ENCODE measurements around the gene ZBTB20.
A peak's percentile ranks its signal among the peaks of the same experiment; 100 is the strongest.

The ZBTB20 gene

DNA sequence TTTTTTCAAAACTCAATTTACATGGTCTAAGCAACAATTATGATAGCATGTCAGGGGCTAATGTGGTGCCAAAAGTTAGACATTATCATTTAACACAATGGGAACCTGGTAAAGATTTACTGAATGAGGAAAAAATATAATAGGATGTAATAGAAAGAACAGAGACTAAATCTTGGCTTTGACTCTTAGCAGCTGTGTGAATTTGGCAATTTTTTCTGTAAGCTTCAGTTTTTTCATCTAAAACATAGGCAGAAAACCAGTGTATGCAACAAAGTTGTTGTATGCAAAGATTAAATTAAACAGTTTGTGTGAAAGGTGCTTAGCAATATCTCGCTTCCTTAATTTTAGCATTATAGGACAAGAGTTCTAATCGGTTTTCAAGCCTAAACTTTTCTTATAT lies 57.6 kb downstream of the ZBTB20 start:
- DNase-seq (ENCODE audit: low read depth, low spot score), result no peak

DNA sequence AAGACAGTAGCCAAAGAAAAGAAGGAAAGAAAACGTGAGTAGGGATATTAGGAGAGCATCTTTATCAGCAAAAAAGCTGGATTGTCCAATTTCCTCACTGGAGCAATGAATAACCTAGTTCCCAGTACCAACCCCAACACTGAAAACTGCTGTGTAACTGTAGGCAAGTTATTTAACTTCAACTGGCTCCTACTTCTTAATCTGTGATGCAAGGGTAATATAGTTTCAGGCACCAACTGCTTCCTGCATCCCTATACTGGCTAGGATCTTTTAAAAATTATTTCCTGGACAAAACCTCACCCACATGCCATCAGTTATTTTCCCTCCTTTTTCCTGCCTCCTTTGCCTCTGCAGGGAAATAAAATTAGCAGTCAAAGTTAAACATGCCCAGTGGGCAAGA lies 59.6 kb downstream of the ZBTB20 start:
- no peak for DNase-seq (ENCODE audit: low read depth, low spot score)

DNA sequence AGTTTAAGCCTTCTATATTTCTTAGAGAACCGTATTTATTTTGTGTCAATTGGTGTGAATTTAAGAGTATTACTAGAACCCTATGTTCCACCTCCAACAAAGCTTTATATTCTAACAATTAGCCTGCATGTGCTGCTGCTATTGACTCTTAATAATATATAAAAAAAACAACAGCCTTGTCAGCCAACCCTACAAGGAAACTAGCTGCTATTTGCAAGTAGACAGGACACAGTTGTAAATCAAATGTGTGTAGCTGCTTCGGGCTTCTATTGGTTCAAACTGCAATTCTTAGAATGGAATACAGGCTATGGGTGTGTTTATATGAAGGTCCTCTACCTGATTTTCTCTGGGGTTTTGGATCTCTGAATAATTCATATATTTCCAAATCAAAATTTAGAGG lies 60.7 kb downstream of the ZBTB20 start:
- DNase-seq (ENCODE audit: low read depth, low spot score), result no peak

DNA sequence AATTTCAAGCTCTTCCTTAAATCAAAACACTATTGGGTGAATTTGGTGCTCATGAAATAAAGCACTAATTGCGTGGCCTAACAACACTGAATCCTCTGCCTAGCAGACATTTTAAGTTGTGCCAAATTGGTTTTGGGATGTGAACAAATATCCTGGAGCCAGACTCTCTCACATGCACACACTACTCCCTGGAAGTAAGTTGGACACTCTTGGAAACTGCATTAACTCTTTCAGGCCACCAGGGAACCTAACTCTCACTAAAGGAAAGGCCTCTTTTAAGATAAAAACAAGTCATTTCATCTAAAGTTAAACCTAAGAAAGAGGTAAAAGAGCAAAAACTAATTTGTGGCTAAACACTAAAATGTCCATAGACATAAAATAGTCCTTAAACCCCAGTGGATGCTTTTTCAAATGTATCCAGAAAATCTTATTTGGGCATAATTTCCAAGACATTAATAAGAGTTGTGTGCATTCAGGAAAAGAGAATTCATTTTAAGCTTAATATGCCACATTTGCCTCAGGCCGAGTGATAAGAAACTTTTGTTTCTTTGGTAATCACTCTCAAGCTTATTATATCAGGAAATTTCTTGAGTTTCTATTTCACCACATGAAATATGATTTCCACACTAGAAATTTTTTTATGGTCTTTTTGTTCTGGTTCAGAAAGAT lies 61.8 kb downstream of the ZBTB20 start:
- DNase-seq (ENCODE audit: low read depth, low spot score), result no peak

DNA sequence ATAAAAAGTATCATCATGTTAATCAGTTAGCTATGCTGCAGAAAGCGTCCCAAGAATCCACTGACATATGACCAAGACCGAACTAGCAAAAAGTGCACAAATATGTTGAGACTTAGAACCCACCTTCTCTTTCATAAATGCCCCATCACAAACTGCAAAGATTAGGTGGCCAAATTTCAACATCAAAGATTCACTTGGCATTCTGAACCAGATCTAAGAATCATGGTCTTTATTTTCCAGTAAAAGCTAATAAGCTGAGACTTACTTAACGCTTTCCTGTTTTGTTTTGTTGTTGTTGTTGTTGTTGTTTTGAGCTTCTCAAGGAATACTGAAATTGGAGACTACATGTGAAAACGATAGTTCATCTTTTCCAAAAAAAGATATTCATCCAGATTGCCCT lies 62.4 kb downstream of the ZBTB20 start:
- DNase-seq (ENCODE audit: low read depth, low spot score), result no peak

DNA sequence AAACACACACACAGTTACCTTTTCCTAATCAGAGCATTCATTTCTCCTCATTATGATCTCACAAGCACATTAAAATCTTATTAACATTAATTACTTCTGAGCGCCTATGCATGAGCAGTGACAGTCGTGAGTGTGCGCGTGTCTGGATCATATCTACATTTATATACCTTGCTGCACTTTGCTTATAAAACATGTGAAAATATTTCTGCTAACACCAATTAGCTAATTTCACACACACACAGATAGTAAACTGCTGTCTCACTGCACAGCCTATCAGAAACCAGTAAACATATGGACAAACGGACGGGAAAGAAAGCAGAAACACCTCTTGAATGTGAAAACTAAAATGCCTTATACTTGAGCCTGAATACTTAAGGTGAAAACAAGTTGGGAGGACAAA lies 64.8 kb downstream of the ZBTB20 start:
- DNase-seq (ENCODE audit: low read depth, low spot score), result no peak

DNA sequence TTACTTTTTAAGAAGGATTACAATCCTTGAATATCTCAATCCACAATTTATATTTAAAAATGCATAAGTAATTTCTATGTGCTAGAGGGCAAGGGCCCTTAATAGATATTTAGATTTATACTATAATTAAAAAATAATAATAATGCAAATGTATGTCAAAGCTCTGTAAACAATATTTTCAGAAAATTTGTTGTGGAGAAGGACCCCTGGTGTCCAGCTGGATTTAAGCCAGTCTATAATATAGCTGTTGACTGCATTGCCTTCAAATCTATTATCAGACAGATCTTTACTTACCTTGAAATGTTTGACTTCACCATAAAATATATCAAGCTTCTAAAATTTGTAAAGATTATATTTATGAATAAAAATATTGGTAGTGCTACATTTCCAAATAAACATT lies 65.6 kb downstream of the ZBTB20 start:
- no peak for DNase-seq (ENCODE audit: low read depth, low spot score)

DNA sequence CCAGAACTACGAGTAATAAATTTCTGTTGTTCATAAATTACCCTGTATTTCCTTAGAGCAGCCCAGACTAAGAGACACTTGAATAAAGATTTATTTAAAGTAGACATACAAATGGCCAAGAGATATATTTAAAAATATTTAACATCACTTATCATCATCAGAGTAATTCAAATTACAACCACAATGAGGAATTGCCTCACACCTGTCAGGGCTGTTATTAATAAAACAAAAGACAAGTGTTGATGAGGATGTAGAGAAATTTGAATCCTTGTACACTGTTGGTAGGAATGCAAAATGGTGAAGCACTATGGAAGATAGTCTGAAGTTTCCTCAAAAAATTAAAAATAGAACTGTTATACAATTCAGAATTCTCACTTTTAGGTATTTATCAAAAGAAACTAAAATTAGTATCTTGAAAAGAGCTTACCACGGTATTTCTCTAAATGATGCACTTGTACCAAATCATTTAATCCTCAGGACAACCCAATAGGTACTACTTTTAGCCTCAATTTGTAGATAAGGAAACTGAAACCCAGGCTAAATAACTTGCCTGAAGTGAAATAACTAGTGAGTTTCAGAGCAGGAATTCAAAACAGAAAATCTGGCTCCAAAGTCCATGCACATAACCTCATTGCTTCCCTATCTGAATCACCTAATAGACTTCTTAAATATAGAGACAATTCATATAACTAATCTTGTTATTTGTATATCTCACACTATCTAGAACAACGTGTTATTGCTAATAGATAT lies 69.4 kb downstream of the ZBTB20 start:
- DNase-seq (ENCODE audit: low read depth, low spot score), result no peak

DNA sequence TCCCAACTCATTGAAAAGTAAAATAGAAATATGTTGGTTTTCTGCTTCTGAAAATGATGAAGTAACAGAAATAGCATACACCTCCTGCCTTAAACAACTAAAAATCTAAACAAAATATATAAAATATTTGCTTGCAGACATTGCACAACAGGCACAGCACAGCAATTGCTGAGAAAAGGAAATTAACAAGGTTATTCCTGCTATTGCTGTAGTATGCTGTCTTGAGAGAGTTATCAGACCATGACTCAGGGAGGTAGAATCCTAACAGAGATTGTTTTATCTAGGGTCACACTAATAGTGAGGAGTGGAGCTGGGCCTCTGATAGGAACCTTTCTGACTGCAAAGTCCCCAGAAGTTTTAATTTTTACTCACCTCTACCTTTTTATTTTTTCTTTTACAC lies 72.6 kb downstream of the ZBTB20 start:
- no peak for DNase-seq (ENCODE audit: low read depth, low spot score)

DNA sequence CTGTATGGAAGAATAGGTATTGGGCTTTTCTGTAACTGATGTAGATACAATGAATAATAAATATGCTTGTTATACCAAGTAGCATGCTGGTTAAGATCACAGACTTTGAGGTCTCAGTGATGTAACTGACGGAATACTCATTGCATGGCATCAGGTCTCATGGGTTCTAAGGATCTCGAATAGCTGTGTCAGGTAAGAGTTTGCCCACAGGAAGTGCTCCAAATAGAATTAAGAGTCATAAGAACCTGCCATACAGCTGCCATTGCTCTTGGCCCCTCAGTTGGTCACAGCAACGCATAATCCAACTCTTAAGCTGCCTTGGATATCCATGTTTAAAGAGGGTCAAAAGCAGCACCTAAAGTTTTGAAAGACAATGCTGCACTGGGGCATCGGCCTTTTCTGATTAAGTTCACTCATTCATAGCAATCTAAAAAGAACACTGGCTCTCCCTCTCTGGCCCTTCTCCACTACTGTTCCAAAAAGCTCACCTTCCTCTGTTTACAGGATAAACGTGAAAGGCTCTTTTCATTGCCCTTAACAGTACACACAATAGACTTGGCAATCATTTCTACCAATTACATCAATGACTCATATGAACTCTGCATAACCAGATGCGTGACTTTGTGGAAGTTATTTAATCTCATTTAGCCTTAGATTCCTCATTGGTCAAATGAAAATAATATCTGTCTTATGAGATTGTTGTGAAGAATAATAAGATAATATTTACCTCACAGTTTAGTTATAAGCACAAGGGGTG lies 74.6 kb downstream of the ZBTB20 start:
- no peak for DNase-seq (ENCODE audit: low read depth, low spot score)

DNA sequence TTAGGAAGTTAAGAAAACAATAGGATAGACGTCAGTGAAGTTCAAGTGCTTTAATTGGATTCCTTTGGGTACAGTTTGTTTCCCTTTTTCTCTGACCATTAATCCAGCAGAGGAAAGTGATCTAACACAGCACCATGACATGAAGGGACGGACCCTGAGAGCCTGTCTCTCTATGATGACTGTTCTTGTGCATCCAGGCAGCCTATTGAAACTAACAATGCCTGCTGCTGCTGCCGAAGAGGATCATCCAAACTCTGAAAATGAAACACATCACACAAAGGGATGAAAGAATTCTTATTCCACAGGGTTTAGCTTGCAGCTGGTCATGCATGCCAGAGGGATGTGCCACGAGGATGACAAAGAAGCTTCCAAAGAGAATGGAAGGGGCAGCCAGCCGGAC lies 75.5 kb downstream of the ZBTB20 start:
- DNase-seq (ENCODE audit: low read depth, low spot score), result no peak

DNA sequence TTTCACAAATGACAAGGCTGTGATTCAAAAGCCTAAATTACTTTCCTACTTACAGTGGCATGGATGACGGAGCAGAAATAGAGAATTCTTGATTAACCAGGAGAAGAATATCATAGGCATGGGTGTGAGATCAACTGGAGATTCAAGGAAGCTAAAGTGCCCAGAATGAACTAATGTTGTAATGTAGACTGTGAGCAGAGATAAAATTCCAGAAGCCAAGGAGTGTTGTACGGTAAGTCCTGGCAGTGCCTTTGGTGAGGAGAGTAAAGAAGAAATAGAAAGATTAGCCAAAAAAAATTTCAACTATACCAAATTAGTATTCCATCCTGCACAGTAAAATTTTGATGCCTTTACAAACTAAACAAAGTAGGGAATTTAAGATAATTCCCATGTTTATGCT lies 75.9 kb downstream of the ZBTB20 start:
- DNase-seq (ENCODE audit: low read depth, low spot score), result no peak

DNA sequence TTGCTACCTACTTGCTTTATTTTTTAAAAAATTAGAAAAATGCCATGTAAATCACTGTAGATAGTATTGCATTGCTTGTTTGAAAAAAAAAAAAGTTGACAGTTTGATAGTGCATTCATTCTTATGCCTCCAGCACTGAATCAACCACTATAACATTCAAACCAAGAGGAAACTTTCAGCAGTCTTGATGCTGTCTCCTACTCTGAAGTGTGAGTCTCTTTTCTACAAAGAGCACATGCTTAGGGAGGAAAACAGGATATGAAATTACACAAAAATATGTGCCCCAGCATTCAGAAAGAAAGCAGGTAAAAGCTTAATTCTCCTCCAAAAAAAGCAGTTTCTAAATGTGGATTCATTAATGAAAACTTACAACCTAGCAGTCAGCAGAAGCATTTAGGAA lies 78.3 kb downstream of the ZBTB20 start:
- DNase-seq (ENCODE audit: low read depth, low spot score), result no peak

DNA sequence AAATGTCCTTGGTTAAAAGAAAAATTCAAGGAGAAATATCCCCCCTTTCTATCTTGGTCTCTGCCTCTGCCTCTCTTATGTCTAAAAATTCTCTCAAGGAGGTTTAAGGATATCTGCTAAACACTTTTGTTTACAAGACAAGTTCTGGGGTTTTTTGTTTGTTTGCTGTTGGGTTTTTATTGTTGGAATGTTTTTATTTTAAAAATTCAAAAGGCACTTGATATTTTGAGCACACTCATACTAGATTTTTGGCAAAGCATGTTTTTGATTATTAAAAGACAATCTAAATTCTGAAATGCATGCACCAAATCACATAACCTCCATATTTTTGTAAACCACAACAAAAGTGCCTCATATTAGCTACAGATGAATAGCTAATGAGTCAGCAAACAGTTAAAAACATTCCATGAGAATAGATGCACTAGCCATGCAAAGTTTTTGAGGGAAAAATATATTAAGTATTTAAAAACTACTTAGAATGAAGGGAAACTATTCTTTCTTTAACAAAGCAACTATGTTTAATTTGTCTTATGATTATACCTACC lies 84.6 kb downstream of the ZBTB20 start:
- no peak for DNase-seq (ENCODE audit: low read depth, low spot score)

DNA sequence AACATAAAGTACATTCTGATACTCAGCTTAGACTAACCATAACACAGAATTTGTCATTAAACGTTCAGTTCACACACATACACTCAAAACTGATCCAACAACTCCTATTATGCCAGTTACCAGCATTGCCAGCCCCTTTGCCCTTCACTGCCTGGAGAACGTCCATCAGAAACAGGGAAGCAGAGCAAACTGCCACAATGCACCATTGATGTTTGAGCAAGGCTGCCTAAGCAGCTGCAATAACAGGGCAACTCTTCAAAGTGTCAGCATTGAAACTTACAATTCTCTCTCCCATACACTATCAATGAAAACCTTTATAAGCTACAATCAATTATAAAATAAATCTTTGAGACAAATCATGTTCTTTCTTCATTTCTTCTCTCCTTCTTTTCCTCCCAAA lies 85.1 kb downstream of the ZBTB20 start:
- DNase-seq (ENCODE audit: low read depth, low spot score), result no peak

DNA sequence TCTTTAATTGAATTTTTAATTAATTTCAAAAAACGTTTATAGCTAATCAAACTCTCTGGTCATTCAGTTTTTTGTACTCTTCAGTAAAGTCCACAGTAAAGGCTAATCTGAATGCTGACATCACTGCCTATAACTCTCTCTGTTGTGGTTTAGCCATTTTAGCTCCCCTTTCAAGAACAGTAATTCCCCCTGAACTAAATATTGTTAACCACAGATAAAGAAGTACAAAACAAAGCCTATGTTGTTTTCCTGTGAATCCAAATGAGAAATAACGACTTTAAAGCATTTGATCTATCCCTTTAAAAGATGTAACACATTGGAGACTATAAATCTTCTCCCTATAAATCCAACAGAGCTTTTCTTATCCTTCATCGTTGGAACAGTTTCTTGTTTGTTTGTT lies 94.2 kb downstream of the ZBTB20 start:
- no peak for DNase-seq (ENCODE audit: low read depth, low spot score)

DNA sequence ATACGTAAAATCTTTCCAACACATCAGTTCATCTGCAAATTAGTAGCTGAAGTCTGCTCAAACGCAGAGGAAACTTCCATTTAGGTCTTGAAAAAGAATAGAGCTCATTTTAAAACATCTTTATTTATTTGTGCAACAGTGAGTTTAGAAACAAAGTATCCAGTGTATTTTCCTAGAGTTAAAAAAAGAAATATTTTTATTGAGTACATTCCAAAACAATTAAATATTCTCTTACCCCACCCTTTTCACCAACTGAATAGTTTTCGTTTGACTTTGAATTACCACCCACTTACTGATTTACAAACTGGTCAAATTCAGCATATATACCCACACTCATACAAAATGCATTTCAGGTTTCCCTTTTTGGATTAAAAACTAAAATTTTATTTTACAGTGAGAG lies 104.7 kb downstream of the ZBTB20 start:
- DNase-seq (ENCODE audit: low read depth, low spot score), result no peak

DNA sequence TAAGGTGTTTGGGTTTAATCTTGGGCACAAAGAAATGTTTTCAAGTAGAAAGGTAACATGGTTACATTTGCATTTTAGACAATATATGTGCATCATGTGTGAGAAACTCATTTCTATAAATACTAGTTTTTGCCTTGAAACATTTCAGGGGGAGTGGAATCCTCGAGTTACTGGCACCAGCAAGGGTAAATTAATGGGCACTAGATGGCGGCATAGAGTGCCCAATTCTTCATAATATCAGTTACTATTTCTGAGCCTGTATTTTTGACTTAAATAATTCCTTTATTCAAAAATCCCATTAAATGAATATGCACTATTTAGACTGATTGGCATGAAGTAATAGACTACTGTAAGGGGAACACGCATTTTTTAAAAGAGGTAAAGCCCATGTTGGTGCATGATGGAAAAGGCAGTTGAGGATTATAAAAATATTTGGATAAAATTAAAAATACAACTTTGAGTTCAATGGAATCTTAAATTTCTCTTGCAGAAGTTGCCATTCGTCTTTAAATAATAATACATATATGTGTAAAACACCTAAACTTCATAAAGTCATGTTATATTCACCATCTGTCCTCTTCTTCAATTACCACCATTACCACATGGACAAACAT lies 106.3 kb downstream of the ZBTB20 start:
- DNase-seq (ENCODE audit: low read depth, low spot score), result peak; percentile 7

DNA sequence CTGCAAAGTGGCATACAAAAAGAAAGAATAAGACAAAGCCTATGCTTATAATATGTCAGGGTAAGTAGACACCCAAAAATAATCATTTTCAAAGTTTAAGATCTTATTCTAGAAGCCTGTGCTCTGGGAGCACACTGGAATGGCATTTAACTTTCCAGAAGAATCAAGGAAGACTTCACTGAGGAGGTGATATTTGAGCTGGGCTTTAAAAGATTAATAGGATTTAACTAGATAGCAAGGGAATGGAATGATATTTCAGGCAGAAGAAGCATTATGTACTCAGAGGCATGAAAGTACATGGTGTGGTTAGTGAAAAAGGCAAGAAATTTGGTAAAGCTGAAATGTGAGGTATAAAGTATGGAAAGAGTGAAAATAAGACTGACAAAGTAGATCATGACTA lies 106.8 kb downstream of the ZBTB20 start:
- no peak for DNase-seq (ENCODE audit: low read depth, low spot score)

DNA sequence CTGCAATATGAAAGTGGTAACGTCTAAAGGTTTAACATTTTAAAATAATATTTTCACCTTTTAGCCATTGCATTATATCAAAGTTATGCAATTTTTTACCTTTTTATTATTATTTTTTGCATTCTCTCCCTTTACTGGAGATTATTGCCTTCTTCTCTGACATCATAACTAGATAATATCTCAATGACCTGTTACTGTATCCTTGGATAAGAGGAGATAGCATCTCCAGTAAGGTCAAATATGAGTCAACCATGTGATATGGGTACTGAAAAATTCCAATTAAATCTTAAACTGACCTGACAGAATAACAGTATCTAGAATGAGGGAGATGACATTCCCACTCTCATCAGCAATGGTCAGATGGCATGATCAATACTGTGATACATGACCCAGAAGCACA lies 108.3 kb downstream of the ZBTB20 start:
- no peak for DNase-seq (ENCODE audit: low read depth, low spot score)

DNA sequence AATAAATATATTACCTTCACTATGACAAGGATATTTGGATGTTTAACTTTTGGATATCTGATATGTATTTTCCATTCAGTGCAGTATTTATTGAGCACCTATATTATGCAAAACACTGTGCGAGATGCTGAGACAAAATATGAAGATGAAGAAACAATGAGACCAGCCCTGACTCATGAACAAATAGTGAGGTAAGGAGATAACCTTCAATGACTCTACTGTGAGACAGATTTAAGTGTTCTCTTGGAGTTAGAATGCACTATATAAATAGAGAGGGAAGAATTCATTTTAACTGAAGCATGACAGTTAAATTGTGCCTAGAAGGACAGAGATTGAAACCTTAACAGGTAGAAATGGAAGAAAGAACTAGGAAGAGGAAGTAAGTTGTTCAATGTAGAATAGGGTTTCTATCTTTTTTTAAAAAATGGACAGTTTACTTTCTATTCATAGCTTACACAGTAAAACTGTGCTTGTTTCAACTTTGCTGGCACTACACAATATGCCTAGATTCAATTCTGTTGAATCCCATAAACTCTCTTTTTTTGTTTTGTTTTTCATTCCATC lies 124.2 kb downstream of the ZBTB20 start:
- DNase-seq (ENCODE audit: low read depth, low spot score), result no peak

DNA sequence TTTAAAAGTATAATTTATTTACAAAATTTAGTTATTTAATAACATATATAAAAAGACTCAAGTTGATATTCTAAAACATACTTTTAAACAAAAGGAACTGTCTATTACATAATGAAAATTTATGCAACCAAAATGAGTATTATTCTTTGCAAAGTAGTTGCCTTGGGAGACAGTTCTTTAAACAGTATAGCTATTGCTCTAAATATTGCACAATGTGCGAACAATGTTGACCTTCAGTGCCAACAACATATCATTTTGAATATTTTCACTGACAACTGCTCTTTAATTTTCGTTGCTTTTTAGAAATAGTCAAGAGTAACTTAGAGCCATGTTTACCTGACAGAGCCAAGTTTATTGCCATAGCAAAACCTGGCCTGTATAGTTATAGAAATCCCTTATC lies 124.9 kb downstream of the ZBTB20 start:
- DNase-seq (ENCODE audit: low read depth, low spot score), result no peak
